Erythroblast (primary cell): ENCODE measurements around the gene CBL.

Experiments
- GATA1 ChIP-seq: IDR thresholded peaks from 2 replicates; pipeline ENCODE4 v1.6.1; 2011; ENCODE audit warnings: low read depth, mild to moderate bottlenecking, control low read depth, low read length, moderate library complexity
- POLR2A ChIP-seq: IDR thresholded peaks from 2 replicates; pipeline ENCODE4 v1.6.1; 2011; ENCODE audit warnings: mild to moderate bottlenecking, low read length

GRCh38 chr11:119193626-119194025, 12.5 kb upstream of the CBL start:
- TF ChIP-seq POLR2A (no peak), GATA1 (no peak)
